Body of pancreas (tissue), 4 donors: ENCODE data around the gene MPO.

Experiments
- CTCF ChIP-seq, 7 experiments: fragments of 450-650 bp in 4 of 7; fragments of 200-600 bp in 3 of 7; sonication (generic) in 3 of 7; IDR thresholded peaks; one replicate each; pipeline ENCODE4 v1.5.1; 2016 to 2019; ENCODE audit warnings: antibody characterized with exemption in 7 of 7
- POLR2A ChIP-seq, 3 donors: fragments of 450-650 bp; IDR thresholded peaks; one replicate each; pipeline ENCODE4 v1.6.1; 2016; ENCODE audit warnings: antibody characterized with exemption in 3 of 3, mild to moderate bottlenecking in 2 of 3

GRCh38 chr17:58285422-58285810 is 4.7 kb upstream of the MPO start:
- TF ChIP-seq CTCF (IDR thresholded peaks at IDR 0.05) (no peak), POLR2A (IDR thresholded peaks at IDR 0.05) (no peak)
